Raji (cell line): ENCODE measurements around the gene LRRC4B.

Experiments used
- POLR2A ChIP-seq: IDR thresholded peaks from 2 replicates; pipeline ENCODE4 v1.6.1; 2011; ENCODE audit warnings: low read depth, low read length, control low read depth; ENCODE audit not compliant: insufficient read depth

The LRRC4B gene, protein sequence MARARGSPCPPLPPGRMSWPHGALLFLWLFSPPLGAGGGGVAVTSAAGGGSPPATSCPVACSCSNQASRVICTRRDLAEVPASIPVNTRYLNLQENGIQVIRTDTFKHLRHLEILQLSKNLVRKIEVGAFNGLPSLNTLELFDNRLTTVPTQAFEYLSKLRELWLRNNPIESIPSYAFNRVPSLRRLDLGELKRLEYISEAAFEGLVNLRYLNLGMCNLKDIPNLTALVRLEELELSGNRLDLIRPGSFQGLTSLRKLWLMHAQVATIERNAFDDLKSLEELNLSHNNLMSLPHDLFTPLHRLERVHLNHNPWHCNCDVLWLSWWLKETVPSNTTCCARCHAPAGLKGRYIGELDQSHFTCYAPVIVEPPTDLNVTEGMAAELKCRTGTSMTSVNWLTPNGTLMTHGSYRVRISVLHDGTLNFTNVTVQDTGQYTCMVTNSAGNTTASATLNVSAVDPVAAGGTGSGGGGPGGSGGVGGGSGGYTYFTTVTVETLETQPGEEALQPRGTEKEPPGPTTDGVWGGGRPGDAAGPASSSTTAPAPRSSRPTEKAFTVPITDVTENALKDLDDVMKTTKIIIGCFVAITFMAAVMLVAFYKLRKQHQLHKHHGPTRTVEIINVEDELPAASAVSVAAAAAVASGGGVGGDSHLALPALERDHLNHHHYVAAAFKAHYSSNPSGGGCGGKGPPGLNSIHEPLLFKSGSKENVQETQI

GRCh38 chr19:50567882-50568727 lies at the start of gene LRRC4B:
TSS of gene LRRC4B (minus strand) at chr19:50568435. CDS start at chr19:50548838, 19,597 bp downstream.
- TF ChIP-seq POLR2A: no peak

- peak; percentile 25; the same call in 1 of the 2 replicates for TF ChIP-seq POLR2A
These were observed 39.9 kb upstream of the LRRC4B start for GRCh38 chr19:50607874-50608785.

DNA sequence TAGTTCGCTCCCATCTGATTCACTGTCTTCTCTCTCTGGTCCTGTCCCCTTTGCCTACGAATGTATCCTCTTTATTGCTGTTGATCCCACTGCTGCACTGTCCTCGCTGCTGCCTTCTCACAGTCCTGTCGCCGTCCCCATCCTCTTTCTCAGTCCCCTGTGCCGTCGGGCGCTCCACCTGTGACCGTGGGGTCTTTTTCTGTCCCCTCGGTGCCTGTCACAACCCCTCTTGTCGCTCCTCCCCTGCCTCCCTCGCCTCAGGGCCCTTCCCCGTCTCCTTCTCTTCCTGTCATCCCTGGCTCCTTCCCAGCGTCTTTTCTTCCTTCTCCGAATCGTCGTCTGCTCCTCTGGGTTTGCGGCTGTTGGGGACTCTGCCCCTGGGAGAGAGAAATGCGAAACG lies 39.2 kb upstream of the LRRC4B start:
- no peak for TF ChIP-seq POLR2A

DNA sequence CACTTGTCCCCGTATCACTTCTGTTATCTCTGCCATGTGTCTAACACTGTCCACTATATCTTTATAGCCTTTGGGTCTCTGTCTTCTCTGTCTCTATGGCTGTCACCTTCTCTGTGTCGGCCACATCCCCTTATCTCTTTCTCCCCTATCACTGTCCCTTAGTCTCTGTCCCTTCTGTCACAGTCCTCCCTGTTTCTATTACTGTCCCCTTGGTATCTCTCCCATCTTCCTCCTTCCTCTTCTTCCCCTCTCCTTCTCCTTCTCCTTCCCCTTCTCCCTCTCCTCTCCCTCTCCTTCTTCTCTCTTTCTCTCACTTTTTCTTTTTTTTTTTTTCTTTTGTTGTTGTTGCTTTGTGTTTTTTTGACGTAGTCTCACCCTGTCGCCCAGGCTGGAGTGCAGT lies 34.7 kb upstream of the LRRC4B start:
- TF ChIP-seq POLR2A: no peak

- no peak for TF ChIP-seq POLR2A
These were observed 34.3 kb upstream of the LRRC4B start for GRCh38 chr19:50602496-50602895.

GRCh38 chr19:50602089-50602422 lies 33.8 kb upstream of the LRRC4B start:
- TF ChIP-seq POLR2A: no peak

DNA sequence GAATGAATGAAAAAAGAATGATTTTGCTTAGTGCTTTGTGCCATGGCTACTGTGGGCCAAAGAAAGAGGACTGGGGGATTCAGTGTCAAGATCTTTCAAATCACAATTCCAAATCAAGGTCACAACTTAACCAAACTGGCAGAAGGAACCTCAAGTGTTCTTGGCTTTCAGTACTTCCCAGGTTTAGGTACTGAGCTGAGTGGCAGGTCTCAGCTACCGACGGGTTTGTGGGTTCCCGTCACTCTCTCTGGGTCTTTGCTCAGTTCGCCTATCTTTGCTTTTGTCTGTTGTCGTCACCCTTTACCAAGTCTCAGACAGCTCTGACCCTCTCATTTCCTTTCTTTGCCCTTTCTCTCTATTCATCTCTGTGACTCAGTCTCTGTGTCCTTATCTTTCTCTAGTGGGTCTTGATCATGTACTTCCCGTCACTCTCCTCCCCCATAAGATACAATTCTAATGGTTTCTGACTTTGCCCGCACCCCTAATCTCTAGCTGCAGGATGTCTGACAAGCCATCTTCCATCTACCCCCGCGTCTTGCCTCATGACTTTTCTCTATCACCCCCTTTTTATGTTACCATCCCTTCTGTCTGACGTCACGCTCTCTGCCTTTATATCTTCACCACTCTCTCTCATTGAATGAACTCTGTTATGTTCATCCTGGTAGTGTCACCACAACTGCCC lies 33.3 kb upstream of the LRRC4B start:
- no peak for TF ChIP-seq POLR2A

DNA sequence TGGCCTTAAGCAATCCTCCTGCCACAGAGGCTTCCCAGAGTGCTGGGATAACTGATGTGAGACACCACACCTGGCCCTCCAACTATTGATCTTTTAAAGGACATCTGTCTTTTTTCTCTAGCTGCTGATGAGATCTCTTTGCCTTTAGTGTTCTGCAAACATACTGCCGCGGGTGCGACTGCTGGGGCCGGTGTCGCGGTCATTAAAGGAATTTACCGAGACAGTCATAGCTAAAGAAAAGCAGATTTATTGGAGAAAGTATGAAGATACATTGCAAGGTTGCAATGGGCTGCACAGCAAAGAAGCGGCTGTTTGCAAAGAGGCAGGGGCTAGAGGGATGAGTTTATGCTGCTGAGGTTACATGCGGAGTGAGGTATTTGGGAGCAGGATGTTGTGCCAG lies 31.2 kb upstream of the LRRC4B start:
- TF ChIP-seq POLR2A: no peak

- no peak for TF ChIP-seq POLR2A
These were observed 22.0 kb upstream of the LRRC4B start for GRCh38 chr19:50590191-50590590.

GRCh38 chr19:50580970-50581634 lies 12.9 kb upstream of the LRRC4B start:
- no peak for TF ChIP-seq POLR2A

GRCh38 chr19:50580240-50580639 lies 12.0 kb upstream of the LRRC4B start:
- no peak for TF ChIP-seq POLR2A

DNA sequence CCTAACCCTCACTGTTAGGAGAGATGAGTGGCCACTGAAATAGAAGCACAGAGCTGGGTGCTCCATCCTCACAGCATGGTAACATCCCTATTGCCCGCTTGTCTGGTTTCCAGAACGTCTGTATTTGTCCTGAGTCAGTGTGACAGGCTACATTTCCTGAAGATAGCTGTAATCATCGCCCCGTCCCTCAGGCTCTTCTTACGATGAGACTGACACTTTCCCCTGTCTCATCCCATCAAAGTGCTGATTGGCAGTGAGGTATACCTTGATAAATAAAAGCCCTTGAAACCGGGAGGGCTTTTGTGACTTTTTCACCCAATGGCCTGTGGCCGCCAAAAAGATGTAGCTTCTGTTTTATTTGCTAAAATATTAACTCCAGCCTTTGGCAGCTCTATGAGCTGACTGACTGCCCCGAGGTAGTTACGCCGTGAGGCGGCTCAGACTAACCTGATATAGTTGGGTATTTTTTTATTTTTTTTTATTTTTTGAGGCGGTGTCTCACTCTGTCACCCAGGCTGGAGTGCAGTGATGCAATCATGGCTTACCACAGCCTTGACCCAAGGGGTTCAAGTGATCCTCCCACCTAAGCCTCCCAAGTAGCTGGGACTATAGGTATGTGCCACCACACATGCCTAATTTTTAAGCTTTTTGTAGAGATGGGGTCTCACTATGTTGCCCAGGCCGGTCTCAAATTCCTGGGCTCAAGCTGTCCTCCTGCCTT lies 5.7 kb upstream of the LRRC4B start:
- no peak for TF ChIP-seq POLR2A

- TF ChIP-seq POLR2A: no peak
These were observed 2.8 kb upstream of the LRRC4B start for GRCh38 chr19:50570997-50571396.

- no peak for TF ChIP-seq POLR2A
These were observed 1.8 kb upstream of the LRRC4B start for GRCh38 chr19:50569938-50570540.
